Right atrium auricular region (tissue), 2 donors: ENCODE data around the gene ZNF607. TPM values are rescaled to one million over a fixed set of nuclear protein-coding genes. Genes with fewer than 3 reads are reported as not detected.
A peak's percentile ranks its signal among the peaks of the same experiment; 100 is the strongest.
"Not testable (repeated sequence)": the region's sequence is repeated elsewhere in the genome, so short reads cannot be mapped to it uniquely, and the experiment has no call there.

Source experiments
- DNase-seq: peaks from one replicate; pipeline ENCODE4 v3.0.0-alpha.2; 2019; ENCODE audit warnings: low spot score
- H3K27ac ChIP-seq, 2 donors: fragments of 200-600 bp; sonication (generic); 1 replicate in 1 of 2; 2 replicates in 1 of 2; pipeline ENCODE4 v1.5.1; 2016 to 2019
- H3K27me3 ChIP-seq, 2 donors: fragments of 200-600 bp; sonication (generic); one replicate each; pipeline versions ENCODE4 v1.5.1 to v1.6.0; 2017 to 2019
- H3K36me3 ChIP-seq: fragments of 200-600 bp; sonication (generic); one replicate; pipeline ENCODE4 v1.5.1; 2016
- H3K4me1 ChIP-seq, 2 donors: fragments of 200-600 bp; sonication (generic); one replicate each; pipeline versions ENCODE4 v1.5.1 to v1.6.0; 2017 to 2019
- H3K4me3 ChIP-seq, 2 donors: fragments of 200-600 bp; sonication (generic); 1 replicate in 1 of 2; 2 replicates in 1 of 2; pipeline ENCODE4 v1.5.1; 2017 to 2019; ENCODE audit warnings: mild to moderate bottlenecking in 1 of 2, moderate library complexity in 1 of 2
- H3K9me3 ChIP-seq, 2 donors: fragments of 200-600 bp; sonication (generic); one replicate each; pipeline ENCODE4 v1.5.1; 2019
- CTCF ChIP-seq, 2 donors: fragments of 200-600 bp; sonication (generic); IDR thresholded peaks; one replicate each; pipeline ENCODE4 v1.5.1; 2019; ENCODE audit warnings: antibody characterized with exemption in 2 of 2
- total RNA-seq, 2 donors: library from RNA; depleted of rRNA; stranded (reverse); fragments of >200 nt; gene quantifications; one replicate each; pipeline ENCODE4 v1.1.0, GENCODE V29; 2016

Gene ZNF607
- total RNA-seq: 1 to 10 TPM; 2.0 to 3.7 TPM

- Histone ChIP-seq H3K36me3 (no peaks in the 10 kb centered on the region), H3K27ac (peak within 1 kb of the TSS; percentile 81 to 89), H3K27me3 (no peaks in the 10 kb centered on the region), H3K4me1 (peaks cover 0 to 13% of the 10 kb centered on the region in 2 donors), H3K4me3 (peak within 1 kb of the TSS; percentile 79 to 85), H3K9me3 (no peaks in the 10 kb centered on the region)
- DNase-seq: peak; percentile 83
- TF ChIP-seq CTCF (IDR thresholded peaks at IDR 0.05): peak; percentile 41 to 74
Observed at GRCh38 chr19:37719111-37719926, at the start of gene ZNF607. Gene ZNF607 (minus strand): TSS chr19:37719761. CDS start chr19:37711618, 8,143 bp downstream.

GRCh38 chr19:37763488-37763887, 43.9 kb upstream of the ZNF607 start:
- DNase-seq: no peak
- Histone ChIP-seq H3K4me1 (no peaks in the 10 kb centered on the region), H3K9me3 (no peaks in the 10 kb centered on the region), H3K36me3 (peaks cover 29% of the 10 kb centered on the region), H3K4me3 (no peak overlapping the region), H3K27ac (no peak overlapping the region), H3K27me3 (no peaks in the 10 kb centered on the region)
- TF ChIP-seq CTCF (IDR thresholded peaks at IDR 0.05): no peak

GRCh38 chr19:37757683-37758082, 38.1 kb upstream of the ZNF607 start:
- not testable (repeated sequence) for H3K9me3 ChIP-seq, H3K36me3 ChIP-seq, H3K27ac ChIP-seq, H3K27me3 ChIP-seq, H3K4me3 ChIP-seq, H3K4me1 ChIP-seq, DNase-seq

- H3K27ac ChIP-seq: no peak overlapping the region
- no peaks in the 10 kb centered on the region for H3K27me3 ChIP-seq
- peaks cover 22% of the 10 kb centered on the region for H3K36me3 ChIP-seq
- H3K9me3 ChIP-seq: peaks cover 5 to 52% of the 10 kb centered on the region in 2 donors
- H3K4me1 ChIP-seq: no peaks in the 10 kb centered on the region
- no peak for DNase-seq
- no peak for TF ChIP-seq CTCF (IDR thresholded peaks at IDR 0.05)
- no peak overlapping the region for H3K4me3 ChIP-seq
Observed at GRCh38 chr19:37738371-37738770, 18.8 kb upstream of the ZNF607 start.

- Histone ChIP-seq H3K4me1 (no peaks in the 10 kb centered on the region), H3K27me3 (no peaks in the 10 kb centered on the region), H3K36me3 (no peaks in the 10 kb centered on the region), H3K4me3 (no peak overlapping the region), H3K27ac (no peak overlapping the region), H3K9me3 (no peaks in the 10 kb centered on the region)
- TF ChIP-seq CTCF (IDR thresholded peaks at IDR 0.05): no peak
- no peak for DNase-seq
Observed at GRCh38 chr19:37725181-37725580, 5.6 kb upstream of the ZNF607 start.

- Histone ChIP-seq H3K27ac (peak overlapping the region; percentile 81 to 89), H3K4me1 (peaks cover 0 to 13% of the 10 kb centered on the region in 2 donors), H3K27me3 (no peaks in the 10 kb centered on the region), H3K4me3 (peak overlapping the region; percentile 79 to 85), H3K9me3 (no peaks in the 10 kb centered on the region), H3K36me3 (no peaks in the 10 kb centered on the region)
- no peak for DNase-seq
- peak; percentile 3 to 7 for TF ChIP-seq CTCF (IDR thresholded peaks at IDR 0.05)
Observed at GRCh38 chr19:37719927-37720265, 335 bp upstream of the ZNF607 start.
